Spleen (tissue), 11 donors: ENCODE measurements around the gene FBXO11. TPM values are rescaled to one million over a fixed set of nuclear protein-coding genes. Genes with fewer than 3 reads are reported as not detected.
A peak's percentile ranks its signal among the peaks of the same experiment; 100 is the strongest.
"Not testable (repeated sequence)": the region's sequence is repeated elsewhere in the genome, so short reads cannot be mapped to it uniquely, and the experiment has no call there.

Source experiments
- DNase-seq: peaks from one replicate; pipeline ENCODE4 v3.0.0-alpha.2; 2020
- H3K27ac ChIP-seq, 8 donors: fragments of 200-600 bp; sonication (generic) in 7 of 8; 1 replicate in 4 of 8; 2 replicates in 4 of 8; pipeline versions ENCODE4 v1.5.0 to v1.8.0; 2016 to 2021; ENCODE audit warnings: inconsistent platforms in 4 of 8, mild to moderate bottlenecking in 4 of 8, moderate library complexity in 1 of 8
- H3K27me3 ChIP-seq, 7 donors: fragments of 200-600 bp; sonication (generic) in 6 of 7; replicated peaks in 1 of 7; 1 replicate in 4 of 7; 2 replicates in 3 of 7; pipeline versions ENCODE4 v1.5.0 to v1.8.0; 2016 to 2021; ENCODE audit warnings: inconsistent platforms in 3 of 7, mild to moderate bottlenecking in 1 of 7
- H3K36me3 ChIP-seq, 6 donors: fragments of 200-600 bp; sonication (generic) in 5 of 6; 1 replicate in 4 of 6; 2 replicates in 2 of 6; pipeline versions ENCODE4 v1.5.0 to v1.8.0; 2016 to 2021; ENCODE audit warnings: inconsistent platforms in 2 of 6
- H3K4me1 ChIP-seq, 6 donors: fragments of 200-600 bp; sonication (generic) in 5 of 6; 1 replicate in 3 of 6; 2 replicates in 3 of 6; pipeline versions ENCODE4 v1.5.0 to v1.8.0; 2016 to 2021; ENCODE audit warnings: inconsistent platforms in 3 of 6
- H3K4me3 ChIP-seq, 8 donors: fragments of 200-600 bp; sonication (generic) in 7 of 8; 1 replicate in 4 of 8; 2 replicates in 4 of 8; pipeline versions ENCODE4 v1.5.0 to v1.8.0; 2016 to 2021; ENCODE audit warnings: inconsistent platforms in 4 of 8, mild to moderate bottlenecking in 4 of 8, moderate library complexity in 2 of 8
- H3K9me3 ChIP-seq, 8 donors: fragments of 200-600 bp; sonication (generic) in 7 of 8; 1 replicate in 4 of 8; 2 replicates in 4 of 8; pipeline versions ENCODE4 v1.5.0 to v1.8.0; 2016 to 2021; ENCODE audit warnings: inconsistent platforms in 4 of 8
- POLR2A ChIP-seq, 3 donors: fragments of 450-650 bp; IDR thresholded peaks; one replicate each; pipeline ENCODE4 v1.5.1; 2017; ENCODE audit warnings: antibody characterized with exemption in 3 of 3, mild to moderate bottlenecking in 1 of 3
- POLR2AphosphoS5 ChIP-seq, 3 donors: sonication (generic); formaldehyde crosslinking; IDR thresholded peaks; one replicate each; pipeline ENCODE4 v1.5.1; 2017; ENCODE audit warnings: antibody characterized with exemption in 3 of 3
- WGBS, 5 donors: extraction: QIAGEN DNeasy Blood & Tissue Kit in 3 of 5; methylation state at CpG; one replicate each; pipeline versions ENCODE4 v1.1.5 to v1.1.7; 2013 to 2018; 5-methylcytosine and 5-hydroxymethylcytosine counted together
- intact Hi-C: fragments of 100-400 bp; cut with DNase I; formaldehyde crosslinking; loops from one replicate; pipeline ENCODE4 v1.15.0; 2023; ENCODE audit warnings: low total_unique reads
- polyA plus RNA-seq, 3 donors: library from polyadenylated mRNA; stranded (reverse); fragments of 200-250 nt; gene quantifications; one replicate each; pipeline ENCODE4 v1.2.1, GENCODE V29; 2013
- total RNA-seq, 7 donors: library from RNA; depleted of rRNA in 3 of 7; stranded (reverse); fragments of >200 nt in 3 of 7; fragmentation: NEBNext Ultra II Directional in 4 of 7; extraction: Animal tissue kit (Norgen Biotek cat#: 25700) in 4 of 7; gene quantifications; one replicate each; pipeline versions ENCODE4 v1.1.0 to v1.2.1, GENCODE V29; 2016 to 2021
- TF ChIP-seq, protein P1 (sequence below), 11 experiments: fragments of 200-600 bp in 7 of 11; fragments of 450-650 bp in 4 of 11; sonication (generic) in 4 of 11; IDR thresholded peaks in 8 of 11; conservative IDR thresholded peaks in 3 of 11; 1 replicate in 7 of 11; 2 replicates in 4 of 11; pipeline versions ENCODE4 v1.4.0 to v1.8.0; 2016 to 2021; ENCODE audit warnings: antibody characterized with exemption in 11 of 11, inconsistent platforms in 4 of 11, mild to moderate bottlenecking in 1 of 11
- donor health status: healthy with polysubstance abuse.
- donor health status: DM: no; HTN: no; CAD: no; lungs with moderate emphysema.
- donor health status: DM: no; HTN: no; CAD: no.
- donor health status: Bipolar disorder and iron deficiency.
- donor health status: healthy.
- donor health status: DM: no; HTN: no; CAD: no.
- donor health status: DM: yes; HTN: yes; CAD: no.

Gene FBXO11
- total and polyA plus RNA-seq, 10 donors: 23.9 to 91.3 (median 72.6) TPM

DNA sequence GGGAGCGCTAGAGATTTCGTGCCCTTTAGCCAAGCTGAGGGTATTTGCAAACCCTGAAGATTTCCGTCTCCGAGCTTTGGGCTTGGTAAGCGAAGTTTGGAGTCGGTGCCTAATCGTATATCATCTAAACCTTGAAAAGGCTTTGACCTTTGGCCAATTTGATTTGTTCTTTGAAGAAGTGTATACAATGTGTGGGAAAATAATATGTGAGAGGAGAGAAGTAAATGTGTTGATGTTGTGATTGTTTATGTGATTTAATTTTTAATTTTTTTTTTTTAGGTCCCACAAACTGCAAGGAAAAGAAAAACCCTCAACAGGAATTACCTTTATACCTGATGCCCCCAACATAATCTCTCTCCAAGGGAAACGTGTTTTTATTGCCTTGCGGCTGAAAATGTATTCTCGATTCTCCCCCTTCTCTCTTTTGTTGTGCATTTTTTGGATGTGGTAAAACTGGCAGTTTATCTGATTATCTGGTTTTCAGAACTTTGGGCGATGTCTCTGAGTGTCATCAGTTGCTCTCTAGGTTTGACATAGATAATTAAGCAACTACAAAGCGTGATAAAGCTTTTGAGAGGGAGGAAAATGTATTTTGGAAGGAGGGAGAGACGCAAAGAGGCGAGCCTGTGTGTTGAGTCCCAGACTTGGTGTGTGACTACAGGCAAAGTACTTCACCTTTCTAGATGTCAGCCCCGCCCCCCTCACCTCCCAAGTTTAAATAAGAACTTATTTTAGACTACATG lies 912 bp upstream of the FBXO11 start:
- intact Hi-C loops: no loop called here
- Histone ChIP-seq H3K9me3 (no peaks in the 10 kb centered on the region), H3K36me3 (no peaks in the 10 kb centered on the region), H3K4me1 (peaks cover 17 to 36% (median 29%) of the 10 kb centered on the region in 6 donors), H3K27ac (peak overlapping the region; percentile 69 to 100 (median 98)), H3K27me3 (no peaks in the 10 kb centered on the region), H3K4me3 (peak overlapping the region; percentile 29 to 86 (median 73))
- TF ChIP-seq, protein P1, sequence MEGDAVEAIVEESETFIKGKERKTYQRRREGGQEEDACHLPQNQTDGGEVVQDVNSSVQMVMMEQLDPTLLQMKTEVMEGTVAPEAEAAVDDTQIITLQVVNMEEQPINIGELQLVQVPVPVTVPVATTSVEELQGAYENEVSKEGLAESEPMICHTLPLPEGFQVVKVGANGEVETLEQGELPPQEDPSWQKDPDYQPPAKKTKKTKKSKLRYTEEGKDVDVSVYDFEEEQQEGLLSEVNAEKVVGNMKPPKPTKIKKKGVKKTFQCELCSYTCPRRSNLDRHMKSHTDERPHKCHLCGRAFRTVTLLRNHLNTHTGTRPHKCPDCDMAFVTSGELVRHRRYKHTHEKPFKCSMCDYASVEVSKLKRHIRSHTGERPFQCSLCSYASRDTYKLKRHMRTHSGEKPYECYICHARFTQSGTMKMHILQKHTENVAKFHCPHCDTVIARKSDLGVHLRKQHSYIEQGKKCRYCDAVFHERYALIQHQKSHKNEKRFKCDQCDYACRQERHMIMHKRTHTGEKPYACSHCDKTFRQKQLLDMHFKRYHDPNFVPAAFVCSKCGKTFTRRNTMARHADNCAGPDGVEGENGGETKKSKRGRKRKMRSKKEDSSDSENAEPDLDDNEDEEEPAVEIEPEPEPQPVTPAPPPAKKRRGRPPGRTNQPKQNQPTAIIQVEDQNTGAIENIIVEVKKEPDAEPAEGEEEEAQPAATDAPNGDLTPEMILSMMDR (IDR thresholded peaks at IDR 0.05 in 8 of 11, conservative IDR thresholded peaks at IDR 0.05 in 3 of 11): peak in 1 of 11 experiments; percentile 19
- no peak for TF ChIP-seq POLR2AphosphoS5 (IDR thresholded peaks at IDR 0.05)
- no peak for DNase-seq
- 18 to 23% (median 19%) methylated on average over 15 of the region's 15 CpGs for WGBS, 5 donors

DNA sequence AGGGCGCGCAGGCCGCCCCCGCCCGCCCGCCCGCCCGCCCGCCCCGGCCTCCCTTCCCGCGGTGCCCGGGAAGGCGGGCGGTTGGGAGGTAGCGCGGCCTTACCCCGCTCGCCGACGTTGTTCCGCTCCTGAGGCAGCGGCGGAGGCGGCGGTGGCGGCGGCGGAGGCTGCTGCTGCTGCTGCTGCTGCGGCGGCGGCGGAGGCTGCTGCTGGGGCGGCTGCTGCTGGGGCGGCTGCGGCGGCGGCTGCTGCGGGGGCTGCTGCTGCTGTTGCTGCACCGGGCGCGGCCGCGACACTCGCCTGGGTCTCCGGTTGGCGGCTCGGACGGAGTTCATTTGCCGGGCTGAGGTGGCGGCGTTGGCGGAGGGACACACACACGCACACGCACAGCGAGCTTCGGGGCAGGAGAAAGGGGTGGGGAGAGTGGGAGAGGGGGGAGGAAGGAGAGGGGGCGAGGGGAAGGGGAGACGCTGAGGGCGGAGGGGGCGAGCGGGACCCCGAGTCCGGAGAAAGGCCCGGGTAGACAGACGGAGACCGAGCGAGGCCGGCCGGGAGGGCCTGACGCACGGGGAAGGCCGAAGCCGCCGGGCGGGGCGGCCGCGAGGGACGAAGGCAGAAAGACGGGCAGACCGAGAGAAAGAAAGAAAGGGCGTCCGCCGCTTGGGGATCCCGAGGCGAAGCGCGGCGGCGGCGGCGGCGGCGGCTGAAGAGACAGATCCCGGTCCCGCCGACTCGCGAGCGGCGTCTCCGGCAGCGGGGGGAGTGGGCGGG lies 727 bp downstream of the FBXO11 start:
- intact Hi-C loops: no loop called here
- DNase-seq: peak; percentile 94
- Histone ChIP-seq H3K4me1 (peaks cover 26 to 51% (median 41%) of the 10 kb centered on the region in 6 donors), H3K27me3 (no peaks in the 10 kb centered on the region), H3K27ac (peak overlapping the region; percentile 94 to 100 (median 98)), H3K9me3 (no peaks in the 10 kb centered on the region), H3K36me3 (no peaks in the 10 kb centered on the region), H3K4me3 (peak overlapping the region; percentile 46 to 86 (median 78))
- 0 to 1% (median 0%) methylated on average over 53 to 104 of the region's 105 CpGs for WGBS, 5 donors
- TF ChIP-seq, protein P1 (IDR thresholded peaks at IDR 0.05 in 8 of 11, conservative IDR thresholded peaks at IDR 0.05 in 3 of 11): no peak
- TF ChIP-seq POLR2AphosphoS5 (IDR thresholded peaks at IDR 0.05) (peak in 2 of 3 donors; percentile 23 to 30), POLR2A (IDR thresholded peaks at IDR 0.05) (peak in 1 of 3 donors; percentile 49)

DNA sequence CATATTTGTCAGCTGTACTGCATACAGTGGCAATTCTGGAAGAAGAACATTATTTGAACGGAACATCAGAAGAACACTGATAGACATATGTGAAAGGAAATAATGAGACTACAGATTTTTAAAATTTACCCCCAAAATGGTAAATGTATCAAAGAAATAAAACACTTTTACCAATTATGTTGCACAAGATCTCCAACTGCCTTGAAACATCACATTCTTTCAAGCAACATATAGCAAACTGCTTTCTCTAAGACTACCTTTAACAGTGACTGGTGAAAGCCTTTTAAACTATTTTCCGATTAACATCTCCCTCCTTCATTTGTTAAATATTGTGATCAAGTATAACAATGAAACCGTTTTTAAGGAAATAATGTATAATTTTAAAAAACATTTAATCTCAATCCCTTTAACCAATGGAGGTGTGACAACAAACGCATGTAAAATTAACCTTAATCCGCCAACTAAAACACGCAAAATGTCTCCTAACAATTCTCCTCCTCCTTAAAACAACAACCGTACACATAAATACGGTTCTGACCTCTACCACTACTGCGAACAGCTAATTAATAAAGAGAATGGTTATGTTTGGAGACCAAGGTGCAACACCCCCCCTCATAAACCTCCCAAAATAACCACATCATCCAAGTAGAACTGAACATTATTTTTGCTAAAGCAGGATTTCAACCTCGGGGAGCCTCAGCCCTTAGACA lies 2.4 kb downstream of the FBXO11 start:
- Histone ChIP-seq H3K9me3 (no peaks in the 10 kb centered on the region), H3K36me3 (no peaks in the 10 kb centered on the region), H3K4me1 (peaks cover 39 to 67% (median 54%) of the 10 kb centered on the region in 6 donors), H3K27me3 (no peaks in the 10 kb centered on the region), H3K4me3 (peak overlapping the region; percentile 46 to 86 (median 78)), H3K27ac (peak overlapping the region in 7 of 8 donors; percentile 98 to 100 (median 98))
- DNase-seq: no peak
- TF ChIP-seq POLR2A (IDR thresholded peaks at IDR 0.05): no peak
- TF ChIP-seq, protein P1 (IDR thresholded peaks at IDR 0.05 in 8 of 11, conservative IDR thresholded peaks at IDR 0.05 in 3 of 11): no peak
- no peak for TF ChIP-seq POLR2AphosphoS5 (IDR thresholded peaks at IDR 0.05)
- intact Hi-C loops: no loop called here
- WGBS, 5 donors: 2 to 6% (median 4%) methylated on average over 10 of the region's 10 CpGs

DNA sequence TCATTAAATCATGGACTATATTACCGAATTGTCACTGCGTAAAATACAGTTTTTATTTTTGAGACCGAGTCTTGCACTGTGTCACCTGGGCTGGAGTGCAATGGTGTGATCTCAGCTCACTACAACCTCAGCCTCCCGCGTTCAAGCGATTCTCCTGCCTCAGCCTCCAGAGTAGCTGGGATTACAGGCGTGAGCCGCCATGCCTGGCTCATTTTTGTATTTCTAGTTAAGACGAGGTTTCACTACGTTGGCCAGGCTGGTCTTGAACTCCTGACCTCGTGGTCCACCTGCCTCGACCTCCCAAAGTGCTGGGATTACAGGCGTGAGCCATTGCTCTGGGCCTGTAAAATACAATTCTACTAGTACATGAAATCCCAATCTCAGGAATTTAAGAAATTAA lies 4.4 kb downstream of the FBXO11 start:
- intact Hi-C loops: loop anchor here (2.0 kb wide), 1 partner anchor 35 kb away; no protein-coding TSS in a partner anchor
- peaks cover 46 to 74% (median 63%) of the 10 kb centered on the region in 6 donors for H3K4me1 ChIP-seq
- DNase-seq, H3K27me3 ChIP-seq, H3K36me3 ChIP-seq, H3K4me3 ChIP-seq, H3K9me3 ChIP-seq: not testable (repeated sequence)
- H3K27ac ChIP-seq: peak overlapping the region in 1 of 8 donors; percentile 25
- 90 to 95% (median 95%) methylated on average over 13 of the region's 13 CpGs for WGBS, 5 donors
